ENCODE measurements around the gene STOX2.

DNA sequence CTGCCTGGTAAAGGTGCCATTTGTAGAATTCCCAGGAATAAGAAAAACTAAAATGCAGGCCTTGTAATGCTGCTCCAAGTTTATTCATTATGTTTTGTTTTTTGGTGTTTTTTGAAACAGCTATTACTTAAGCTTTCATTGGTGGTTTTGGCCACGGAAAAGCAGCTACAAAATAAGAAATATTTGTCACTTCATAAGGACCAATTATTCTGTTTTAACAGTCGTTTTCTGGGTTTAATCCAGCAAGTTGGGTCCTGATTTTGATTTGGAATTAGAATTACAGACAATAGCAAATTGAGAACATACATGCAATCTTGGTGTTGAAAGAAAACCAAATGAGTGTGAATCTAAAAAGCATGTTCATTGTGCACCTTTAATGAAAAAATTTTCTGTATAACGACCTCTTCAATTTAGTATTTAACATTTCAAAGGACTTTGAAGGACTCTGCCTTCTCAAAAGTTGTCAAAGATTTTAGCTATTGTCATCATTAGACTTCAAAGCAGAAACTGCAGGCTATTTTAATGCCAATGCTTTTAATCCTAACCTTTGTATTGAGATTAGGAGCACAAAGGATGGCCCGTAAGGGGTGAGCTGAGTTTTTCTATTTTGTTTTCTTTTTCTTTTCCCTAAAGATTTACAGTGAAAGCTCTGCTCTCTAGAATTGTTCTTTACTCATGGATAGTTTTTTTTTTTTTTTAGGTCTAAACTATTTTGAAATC, 26.7 kb upstream of the STOX2 start:
- no peak for TF ChIP-seq GATA2 (IDR thresholded peaks at IDR 0.05; ENCODE audit: low read depth, low read length)
- no peak for TF ChIP-seq GATA3 (IDR thresholded peaks at IDR 0.05; ENCODE audit: low read depth, low read length)

Data from SH-SY5Y (cell line).